Ishikawa (cell line): ENCODE data around the gene HK1.

Source experiments
- CEBPB ChIP-seq: IDR thresholded peaks from 2 replicates; pipeline ENCODE4 v1.6.1; 2012
- CREB1 ChIP-seq: IDR thresholded peaks from 2 replicates; pipeline ENCODE4 v1.6.1; 2012; ENCODE audit warnings: low read depth
- EGR1 ChIP-seq: IDR thresholded peaks from 2 replicates; pipeline ENCODE4 v1.6.1; 2012
- EP300 ChIP-seq: IDR thresholded peaks from 2 replicates; pipeline ENCODE4 v1.6.1; 2012; ENCODE audit warnings: borderline replicate concordance
- FOXM1 ChIP-seq: IDR thresholded peaks from 2 replicates; pipeline ENCODE4 v1.6.1; 2012; ENCODE audit warnings: low read depth, borderline replicate concordance
- NFIC ChIP-seq: IDR thresholded peaks from 2 replicates; pipeline ENCODE4 v1.6.1; 2012
- RAD21 ChIP-seq: IDR thresholded peaks from 2 replicates; pipeline ENCODE4 v1.6.1; 2012; ENCODE audit warnings: low read depth
- TAF1 ChIP-seq: IDR thresholded peaks from 2 replicates; pipeline ENCODE4 v1.6.1; 2012; ENCODE audit warnings: low read depth, mild to moderate bottlenecking
- TCF12 ChIP-seq: IDR thresholded peaks from 2 replicates; pipeline ENCODE4 v1.6.1; 2012; ENCODE audit warnings: low read depth
- TEAD4 ChIP-seq: IDR thresholded peaks from 2 replicates; pipeline ENCODE4 v1.6.1; 2012
- YY1 ChIP-seq: IDR thresholded peaks from 2 replicates; pipeline ENCODE4 v1.6.1; 2012; ENCODE audit warnings: low read depth
- ZBTB7A ChIP-seq: IDR thresholded peaks from 2 replicates; pipeline ENCODE4 v1.6.1; 2012; ENCODE audit warnings: low read depth
- TF ChIP-seq, protein P1 (sequence below): IDR thresholded peaks from 2 replicates; pipeline ENCODE4 v1.6.1; 2012
- TF ChIP-seq, protein P2 (sequence below): IDR thresholded peaks from 2 replicates; pipeline ENCODE4 v1.6.1; 2012; ENCODE audit warnings: low read depth, mild to moderate bottlenecking
- TF ChIP-seq, protein P3 (sequence below): IDR thresholded peaks from 2 replicates; pipeline ENCODE4 v1.6.1; 2012

HK1 gene

DNA sequence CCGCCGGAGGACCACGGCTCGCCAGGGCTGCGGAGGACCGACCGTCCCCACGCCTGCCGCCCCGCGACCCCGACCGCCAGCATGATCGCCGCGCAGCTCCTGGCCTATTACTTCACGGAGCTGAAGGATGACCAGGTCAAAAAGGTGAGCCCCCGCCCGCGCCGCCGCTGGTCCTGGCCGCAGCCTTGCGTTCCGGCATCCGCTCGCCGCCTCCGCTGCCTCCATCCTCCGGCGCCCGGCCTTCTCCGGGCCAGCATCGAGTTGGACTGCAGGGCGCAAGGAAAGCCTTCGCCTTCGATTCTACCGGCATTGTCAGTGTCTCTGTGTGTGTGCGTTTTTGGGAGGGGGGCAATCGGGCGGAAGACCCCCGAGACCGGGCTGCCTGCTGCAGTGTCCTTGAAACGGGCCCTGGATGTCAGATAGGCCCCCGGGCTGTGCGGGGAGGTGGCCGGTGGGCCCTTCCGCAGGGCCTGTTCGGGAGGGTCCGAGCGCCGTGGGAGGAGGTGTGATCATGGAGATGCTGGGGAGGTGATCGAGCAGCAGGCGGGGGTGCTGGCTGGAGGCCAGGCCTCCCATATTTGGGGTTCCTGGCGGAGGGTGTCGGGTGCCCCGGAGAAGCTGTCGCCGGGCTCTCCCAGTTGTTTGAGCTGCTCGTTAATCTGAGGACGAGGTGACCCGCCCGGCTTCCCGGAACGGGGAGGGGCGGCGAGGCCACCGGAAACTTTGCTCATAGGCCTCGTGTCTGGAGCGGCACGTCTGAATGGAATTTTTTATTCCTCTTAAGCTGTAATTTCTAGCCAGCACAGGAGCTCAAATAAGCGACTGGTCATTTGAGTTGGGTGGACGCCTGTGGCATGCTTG lies 40.8 kb downstream of the HK1 start:
- TF ChIP-seq, protein P1, sequence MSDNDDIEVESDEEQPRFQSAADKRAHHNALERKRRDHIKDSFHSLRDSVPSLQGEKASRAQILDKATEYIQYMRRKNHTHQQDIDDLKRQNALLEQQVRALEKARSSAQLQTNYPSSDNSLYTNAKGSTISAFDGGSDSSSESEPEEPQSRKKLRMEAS: peak; percentile 40; the same call in 1 of the 2 replicates
- TF ChIP-seq ZBTB7A: peak; percentile 59
- no peak for TF ChIP-seq CEBPB
- peak; percentile 63; the same call in 1 of the 2 replicates for TF ChIP-seq NFIC
- TF ChIP-seq TCF12: no peak
- TF ChIP-seq TEAD4: no peak
- TF ChIP-seq FOXM1: no peak
- TF ChIP-seq EP300: no peak

DNA sequence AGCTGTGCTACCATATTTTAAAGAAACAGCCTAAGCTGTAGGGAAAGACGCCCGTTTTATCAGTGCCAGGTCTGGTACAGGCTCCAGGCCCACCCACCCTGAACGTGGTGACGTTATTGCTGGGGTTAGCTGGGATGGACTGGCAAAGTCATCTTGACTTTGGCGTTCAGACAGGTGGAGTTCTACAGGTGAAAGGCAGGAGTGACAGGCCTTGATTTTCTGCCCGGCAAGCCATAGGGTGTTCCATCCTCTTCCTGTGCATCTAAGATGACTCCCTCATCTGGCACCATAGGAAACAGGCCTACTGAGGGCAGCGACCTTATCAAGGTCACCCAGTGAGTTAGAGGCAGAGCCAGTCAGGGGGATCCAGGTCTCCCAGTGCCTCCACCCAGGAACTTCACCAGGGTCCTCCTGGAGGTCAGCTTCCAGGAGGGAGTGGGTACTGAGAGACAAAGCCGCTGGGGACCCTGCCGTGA lies 41.6 kb downstream of the HK1 start:
- TF ChIP-seq TCF12: no peak
- TF ChIP-seq FOXM1: no peak
- TF ChIP-seq TEAD4: no peak
- TF ChIP-seq, protein P1: no peak
- TF ChIP-seq, protein P2, sequence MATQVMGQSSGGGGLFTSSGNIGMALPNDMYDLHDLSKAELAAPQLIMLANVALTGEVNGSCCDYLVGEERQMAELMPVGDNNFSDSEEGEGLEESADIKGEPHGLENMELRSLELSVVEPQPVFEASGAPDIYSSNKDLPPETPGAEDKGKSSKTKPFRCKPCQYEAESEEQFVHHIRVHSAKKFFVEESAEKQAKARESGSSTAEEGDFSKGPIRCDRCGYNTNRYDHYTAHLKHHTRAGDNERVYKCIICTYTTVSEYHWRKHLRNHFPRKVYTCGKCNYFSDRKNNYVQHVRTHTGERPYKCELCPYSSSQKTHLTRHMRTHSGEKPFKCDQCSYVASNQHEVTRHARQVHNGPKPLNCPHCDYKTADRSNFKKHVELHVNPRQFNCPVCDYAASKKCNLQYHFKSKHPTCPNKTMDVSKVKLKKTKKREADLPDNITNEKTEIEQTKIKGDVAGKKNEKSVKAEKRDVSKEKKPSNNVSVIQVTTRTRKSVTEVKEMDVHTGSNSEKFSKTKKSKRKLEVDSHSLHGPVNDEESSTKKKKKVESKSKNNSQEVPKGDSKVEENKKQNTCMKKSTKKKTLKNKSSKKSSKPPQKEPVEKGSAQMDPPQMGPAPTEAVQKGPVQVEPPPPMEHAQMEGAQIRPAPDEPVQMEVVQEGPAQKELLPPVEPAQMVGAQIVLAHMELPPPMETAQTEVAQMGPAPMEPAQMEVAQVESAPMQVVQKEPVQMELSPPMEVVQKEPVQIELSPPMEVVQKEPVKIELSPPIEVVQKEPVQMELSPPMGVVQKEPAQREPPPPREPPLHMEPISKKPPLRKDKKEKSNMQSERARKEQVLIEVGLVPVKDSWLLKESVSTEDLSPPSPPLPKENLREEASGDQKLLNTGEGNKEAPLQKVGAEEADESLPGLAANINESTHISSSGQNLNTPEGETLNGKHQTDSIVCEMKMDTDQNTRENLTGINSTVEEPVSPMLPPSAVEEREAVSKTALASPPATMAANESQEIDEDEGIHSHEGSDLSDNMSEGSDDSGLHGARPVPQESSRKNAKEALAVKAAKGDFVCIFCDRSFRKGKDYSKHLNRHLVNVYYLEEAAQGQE: no peak
- TF ChIP-seq YY1: no peak
- no peak for TF ChIP-seq RAD21
- no peak for TF ChIP-seq NFIC
- no peak for TF ChIP-seq ZBTB7A
- TF ChIP-seq, protein P3, sequence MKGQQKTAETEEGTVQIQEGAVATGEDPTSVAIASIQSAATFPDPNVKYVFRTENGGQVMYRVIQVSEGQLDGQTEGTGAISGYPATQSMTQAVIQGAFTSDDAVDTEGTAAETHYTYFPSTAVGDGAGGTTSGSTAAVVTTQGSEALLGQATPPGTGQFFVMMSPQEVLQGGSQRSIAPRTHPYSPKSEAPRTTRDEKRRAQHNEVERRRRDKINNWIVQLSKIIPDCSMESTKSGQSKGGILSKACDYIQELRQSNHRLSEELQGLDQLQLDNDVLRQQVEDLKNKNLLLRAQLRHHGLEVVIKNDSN: no peak
- TF ChIP-seq EP300: no peak
- no peak for TF ChIP-seq CREB1
- no peak for TF ChIP-seq CEBPB
- TF ChIP-seq EGR1: no peak
- no peak for TF ChIP-seq TAF1

DNA sequence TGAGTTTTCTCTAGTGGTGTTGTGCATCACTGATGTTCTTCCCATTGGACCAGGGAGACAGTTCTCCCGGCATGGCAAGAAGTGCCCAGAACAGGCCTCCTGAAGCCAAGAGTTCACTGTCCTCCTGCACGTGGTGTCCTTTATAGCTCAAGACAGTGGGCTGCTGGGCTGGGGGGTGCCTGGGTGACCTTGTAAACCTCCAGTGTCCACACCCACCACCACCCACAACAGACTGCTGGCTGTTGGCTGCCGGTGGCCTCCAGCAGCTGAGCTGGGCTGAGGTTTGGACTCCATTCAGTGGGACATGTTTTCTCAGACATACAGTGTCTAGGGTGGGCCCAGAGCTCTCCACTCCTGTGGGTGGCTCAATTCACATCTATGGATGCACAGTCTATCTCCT lies 42.2 kb downstream of the HK1 start:
- TF ChIP-seq YY1 (no peak), EGR1 (no peak), TAF1 (no peak), TCF12 (no peak), RAD21 (no peak), FOXM1 (no peak), CEBPB (no peak), CREB1 (no peak), ZBTB7A (no peak), TEAD4 (no peak), NFIC (no peak), EP300 (no peak)
- TF ChIP-seq, protein P2: no peak
- TF ChIP-seq, protein P3: no peak
- TF ChIP-seq, protein P1: no peak

DNA sequence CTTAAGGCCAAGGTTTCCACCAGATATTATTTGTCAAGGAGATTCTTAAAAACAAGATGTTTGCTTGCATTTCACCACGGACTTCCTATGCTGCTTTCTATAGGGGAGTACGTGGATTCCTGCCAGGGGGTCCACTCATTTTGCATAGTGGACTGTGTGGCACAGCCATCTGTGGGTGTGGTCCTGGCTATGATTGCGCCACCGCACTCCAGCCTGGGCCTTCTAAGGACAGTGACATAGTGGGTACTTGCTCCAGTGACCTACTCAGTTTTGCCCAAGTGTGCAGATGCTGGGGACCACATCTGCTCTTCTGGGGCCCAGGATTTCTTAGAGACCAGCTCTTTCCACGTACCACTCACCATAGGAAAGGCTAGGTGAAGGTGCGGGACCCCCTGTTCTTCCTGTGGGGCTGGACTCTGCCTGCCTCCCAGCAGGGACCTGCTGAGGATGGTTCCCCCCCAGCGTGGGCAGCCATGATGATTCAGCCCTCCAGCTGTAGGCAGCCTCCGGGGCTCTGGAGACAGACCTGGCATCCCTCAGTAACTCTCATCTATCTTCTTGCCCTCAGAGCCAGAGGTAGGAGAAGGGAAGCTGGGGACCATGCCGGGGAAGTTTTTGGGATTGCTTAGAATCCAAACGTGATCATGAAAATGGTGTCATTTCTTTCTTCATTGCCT lies 42.9 kb downstream of the HK1 start:
- TF ChIP-seq CREB1 (no peak), EP300 (no peak), ZBTB7A (no peak), TCF12 (no peak)
- TF ChIP-seq, protein P1: no peak

DNA sequence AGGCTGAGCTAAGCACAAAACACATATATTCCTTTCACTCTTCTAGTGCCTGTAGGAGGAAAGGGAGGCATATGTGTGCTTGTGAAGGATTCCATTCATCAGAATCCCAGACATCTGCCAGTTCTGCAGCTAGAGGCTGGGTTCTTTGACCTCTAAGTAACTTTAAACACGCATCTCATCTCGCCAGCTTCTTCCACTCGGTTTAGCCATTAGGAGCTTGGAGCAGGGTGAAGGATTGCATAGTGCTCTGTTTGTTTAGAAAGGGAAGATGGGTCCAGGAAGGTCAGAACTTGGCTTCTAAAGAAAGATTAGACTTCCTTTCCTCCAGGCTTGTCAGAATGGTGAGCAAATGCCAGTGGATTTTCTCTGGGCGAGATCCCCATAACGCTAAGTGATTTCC lies 43.6 kb downstream of the HK1 start:
- TF ChIP-seq CREB1 (no peak), YY1 (no peak)
- TF ChIP-seq, protein P2: no peak
